Heart left ventricle (tissue), 16 donors: ENCODE measurements around the gene UBASH3A. TPM values are rescaled to one million over a fixed set of nuclear protein-coding genes. Genes with fewer than 3 reads are reported as not detected.

Experiments
- ATAC-seq, 4 donors: fragments of 200-7000 bp; cut with Tn5 transposase; one replicate each; pipeline ENCODE4 v1.9.1; 2020 to 2022; ENCODE audit warnings: moderate library complexity in 4 of 4, mild to moderate bottlenecking in 3 of 4, moderate number of reproducible peaks in 1 of 4
- DNase-seq, 5 donors: peaks; one replicate each; pipeline ENCODE4 v3.0.0-alpha.2; 2020
- H3K27ac ChIP-seq, 12 donors: fragments of 200-600 bp; sonication (generic) in 4 of 12; one replicate each; pipeline versions ENCODE4 v1.5.0 to v1.8.0; 2016 to 2022; ENCODE audit warnings: mild to moderate bottlenecking in 2 of 12
- H3K27me3 ChIP-seq, 9 donors: fragments of 200-600 bp; sonication (generic) in 2 of 9; one replicate each; pipeline versions ENCODE4 v1.5.1 to v1.8.0; 2016 to 2022; ENCODE audit warnings: mild to moderate bottlenecking in 3 of 9
- H3K36me3 ChIP-seq, 9 donors: fragments of 200-600 bp; sonication (generic) in 2 of 9; one replicate each; pipeline versions ENCODE4 v1.5.0 to v1.8.0; 2018 to 2022; ENCODE audit warnings: mild to moderate bottlenecking in 2 of 9
- H3K4me1 ChIP-seq, 12 donors: fragments of 200-600 bp; sonication (generic) in 4 of 12; one replicate each; pipeline versions ENCODE4 v1.5.0 to v1.8.0; 2016 to 2022; ENCODE audit warnings: mild to moderate bottlenecking in 3 of 12
- H3K4me3 ChIP-seq, 12 donors: fragments of 200-600 bp; sonication (generic) in 4 of 12; one replicate each; pipeline versions ENCODE4 v1.5.0 to v1.8.0; 2017 to 2022; ENCODE audit warnings: mild to moderate bottlenecking in 9 of 12, moderate library complexity in 4 of 12
- H3K9me3 ChIP-seq, 12 donors: fragments of 200-600 bp; sonication (generic) in 4 of 12; one replicate each; pipeline versions ENCODE4 v1.5.0 to v1.8.0; 2016 to 2022; ENCODE audit warnings: mild to moderate bottlenecking in 1 of 12
- POLR2A ChIP-seq, 2 donors: fragments of 450-650 bp; IDR thresholded peaks; one replicate each; pipeline ENCODE4 v1.6.1; 2017; ENCODE audit warnings: antibody characterized with exemption in 2 of 2, mild to moderate bottlenecking in 2 of 2, moderate library complexity in 2 of 2
- WGBS, 4 donors: extraction: QIAGEN DNeasy Blood & Tissue Kit in 2 of 4; methylation state at CpG; one replicate each; pipeline versions ENCODE4 v1.1.5 to v1.1.7; 2013 to 2018; 5-methylcytosine and 5-hydroxymethylcytosine counted together
- intact Hi-C, 10 donors: fragments of 100-400 bp; cut with DNase I; formaldehyde crosslinking; loops; one replicate each; pipeline versions ENCODE4 v1.11.1 to v1.14.2; 2022
- polyA plus RNA-seq, 2 donors: library from polyadenylated mRNA; stranded (reverse); fragments of 200-250 nt; gene quantifications; one replicate each; pipeline ENCODE4 v1.2.3, GENCODE V29; 2013
- total RNA-seq, 9 donors: library from RNA; depleted of rRNA in 2 of 9; stranded (reverse); fragments of >200 nt in 2 of 9; fragmentation: NEBNext Ultra II Directional in 3 of 9; extraction: Animal tissue kit (Norgen Biotek cat#: 25700) in 3 of 9; gene quantifications; one replicate each; pipeline versions ENCODE4 v1.1.0 to v1.2.4, GENCODE V29; 2016 to 2023
- TF ChIP-seq, protein P1 (sequence below), 12 donors: fragments of 200-600 bp; sonication (generic) in 4 of 12; IDR thresholded peaks; one replicate each; pipeline versions ENCODE4 v1.5.0 to v1.8.0; 2018 to 2022; ENCODE audit warnings: antibody characterized with exemption in 12 of 12, mild to moderate bottlenecking in 5 of 12
- donor health status: ischemic (EF 13 %, LVEDD 7.1; RV severe dilation, severe dysfunction).
- donor health status: healthy with polysubstance abuse.
- donor health status: DM: no; HTN: yes; CAD: no.
- donor health status: DM: no; HTN: no; CAD: no.
- donor health status: ischemic (EF 25% LVEDD 6.9; RV normal size, moderate dysfunction).
- donor health status: ischemic (EF 25% LVEDD 5.7; RV mildly dilated, moderate dysfunction).
- donor health status: healthy.
- donor health status: DM: yes; HTN: yes; CAD: no.
- donor health status: ischemic (EF 35%, LVEDD 5.7; RV mildly dilated, moderate dysfunction).
- donor health status: nonischemic (EF 11% LVEDD 7.7; RV severe dilation, severe dysfunction).
- donor health status: DM: yes; HTN: yes; CAD: no.
- donor health status: PGD.
- donor health status: ischemic (EF 29% LVEDD 5.4; RV normal size, mild dysfunction).
- donor health status: nonischemic (EF 23%, LVEDD 6.1; RV moderate dilation, normal function).

UBASH3A gene
- total and polyA plus RNA-seq, 11 donors: 0.04 to 2.4 (median 0.47) TPM; not detected in 7

DNA sequence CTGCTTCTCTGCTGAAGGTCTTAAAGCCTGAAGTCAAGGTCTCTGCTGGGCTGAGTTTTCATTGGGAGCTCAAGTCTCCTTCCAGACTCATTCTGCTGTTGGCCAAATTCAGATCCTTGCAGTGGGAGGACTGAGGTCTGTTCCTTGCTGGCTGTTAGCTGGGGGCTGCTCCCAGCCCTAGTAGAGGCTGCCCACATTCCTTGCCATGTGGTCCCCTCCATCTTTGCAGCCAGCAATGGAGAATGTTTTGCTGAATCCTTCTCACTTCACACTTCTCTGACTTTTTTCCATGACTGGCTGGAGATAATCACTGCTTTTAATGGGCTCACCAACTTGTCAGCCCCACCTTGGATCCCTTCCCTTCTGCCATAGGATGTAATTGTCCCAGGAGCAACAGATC lies 33.2 kb downstream of the UBASH3A start:
- H3K4me3 ChIP-seq: no peak overlapping the region
- H3K27ac ChIP-seq: no peak overlapping the region
- intact Hi-C loops: no loop called here
- no peaks in the 10 kb centered on the region for H3K36me3 ChIP-seq
- H3K9me3 ChIP-seq: peaks cover 0 to 19% (median 10%) of the 10 kb centered on the region in 12 donors
- ATAC-seq (no peak), DNase-seq (no peak)
- no peaks in the 10 kb centered on the region for H3K4me1 ChIP-seq
- TF ChIP-seq POLR2A (IDR thresholded peaks at IDR 0.05): no peak
- TF ChIP-seq, protein P1, sequence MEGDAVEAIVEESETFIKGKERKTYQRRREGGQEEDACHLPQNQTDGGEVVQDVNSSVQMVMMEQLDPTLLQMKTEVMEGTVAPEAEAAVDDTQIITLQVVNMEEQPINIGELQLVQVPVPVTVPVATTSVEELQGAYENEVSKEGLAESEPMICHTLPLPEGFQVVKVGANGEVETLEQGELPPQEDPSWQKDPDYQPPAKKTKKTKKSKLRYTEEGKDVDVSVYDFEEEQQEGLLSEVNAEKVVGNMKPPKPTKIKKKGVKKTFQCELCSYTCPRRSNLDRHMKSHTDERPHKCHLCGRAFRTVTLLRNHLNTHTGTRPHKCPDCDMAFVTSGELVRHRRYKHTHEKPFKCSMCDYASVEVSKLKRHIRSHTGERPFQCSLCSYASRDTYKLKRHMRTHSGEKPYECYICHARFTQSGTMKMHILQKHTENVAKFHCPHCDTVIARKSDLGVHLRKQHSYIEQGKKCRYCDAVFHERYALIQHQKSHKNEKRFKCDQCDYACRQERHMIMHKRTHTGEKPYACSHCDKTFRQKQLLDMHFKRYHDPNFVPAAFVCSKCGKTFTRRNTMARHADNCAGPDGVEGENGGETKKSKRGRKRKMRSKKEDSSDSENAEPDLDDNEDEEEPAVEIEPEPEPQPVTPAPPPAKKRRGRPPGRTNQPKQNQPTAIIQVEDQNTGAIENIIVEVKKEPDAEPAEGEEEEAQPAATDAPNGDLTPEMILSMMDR (IDR thresholded peaks at IDR 0.05): no peak
- H3K27me3 ChIP-seq: peaks cover 0 to 7% (median 0%) of the 10 kb centered on the region in 9 donors

DNA sequence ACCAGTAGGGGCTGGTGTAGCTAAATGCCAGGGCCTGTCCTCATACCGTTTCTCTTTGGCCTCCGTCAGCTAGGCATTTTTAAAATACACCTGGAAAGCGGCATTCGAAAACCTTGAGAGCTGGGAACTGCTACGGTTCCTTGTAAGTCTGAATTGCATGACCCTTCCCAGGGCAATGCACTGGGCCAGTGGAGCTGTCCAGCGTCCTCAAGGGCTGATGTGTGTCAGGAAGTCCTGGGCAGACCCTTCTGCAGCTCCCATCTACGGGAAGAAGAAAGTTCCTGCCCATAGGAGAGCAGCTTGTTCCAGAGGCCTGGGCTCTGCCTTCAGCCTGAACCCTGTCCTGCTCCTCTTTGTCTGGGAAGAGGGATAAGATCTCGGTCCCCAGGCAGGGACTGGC lies 34.1 kb downstream of the UBASH3A start:
- ATAC-seq (peak in 1 of 4 donors; percentile 27), DNase-seq (no peak)
- TF ChIP-seq POLR2A (IDR thresholded peaks at IDR 0.05): no peak
- TF ChIP-seq, protein P1 (IDR thresholded peaks at IDR 0.05): no peak
- H3K27me3 ChIP-seq: peaks cover 0 to 7% (median 0%) of the 10 kb centered on the region in 9 donors
- H3K36me3 ChIP-seq: no peaks in the 10 kb centered on the region
- 45 to 75% (median 46%) methylated on average over 1 to 8 of the region's 8 CpGs for WGBS, 4 donors
- no peak overlapping the region for H3K27ac ChIP-seq
- H3K4me3 ChIP-seq: no peak overlapping the region
- H3K9me3 ChIP-seq: peaks cover 0 to 11% (median 2%) of the 10 kb centered on the region in 12 donors
- no peaks in the 10 kb centered on the region for H3K4me1 ChIP-seq
- intact Hi-C loops: no loop called here

DNA sequence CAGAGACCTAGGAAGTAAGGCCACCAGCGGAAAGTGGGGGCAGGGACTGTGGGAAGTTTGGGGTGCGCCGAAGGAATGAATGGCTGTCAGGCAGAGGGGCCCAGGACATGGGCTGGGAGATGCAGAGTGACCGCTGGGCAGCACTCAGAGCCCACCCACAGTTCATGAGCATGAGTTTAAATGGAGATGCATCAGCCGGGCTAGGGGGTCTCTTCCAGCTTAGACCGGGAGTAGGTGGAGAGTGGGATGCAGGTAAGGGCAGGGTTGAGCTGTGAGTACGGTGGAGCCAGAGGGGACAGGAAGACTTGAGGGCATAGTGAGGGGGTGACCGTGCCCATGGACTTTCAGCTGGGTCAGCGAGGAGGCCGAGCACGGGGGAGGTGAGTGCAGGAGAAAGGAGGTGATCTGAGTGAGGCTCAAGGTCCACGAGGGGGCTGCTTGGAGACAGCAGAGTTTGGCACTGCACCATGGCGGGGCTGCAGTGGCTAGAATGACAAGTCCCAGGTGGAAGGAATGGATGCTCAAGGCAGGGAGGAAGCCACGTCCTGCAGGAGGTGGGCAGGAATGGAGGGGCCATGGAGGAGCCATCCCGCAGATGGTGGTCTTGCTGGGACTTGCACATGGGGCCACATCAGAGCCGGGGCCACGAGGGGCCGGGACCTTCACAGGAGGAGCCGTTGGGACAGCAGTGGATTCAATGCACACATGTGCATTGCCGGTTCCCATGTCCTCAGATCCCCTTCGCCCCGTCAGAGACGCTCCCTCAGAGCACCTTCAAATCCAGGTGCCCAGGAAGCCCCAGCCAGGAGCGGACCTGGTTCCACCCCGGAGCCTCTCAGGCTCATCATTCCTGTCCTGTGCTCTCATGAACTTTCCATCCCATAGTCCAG lies 34.9 kb downstream of the UBASH3A start:
- H3K36me3 ChIP-seq: no peaks in the 10 kb centered on the region
- H3K27ac ChIP-seq: no peak overlapping the region
- H3K9me3 ChIP-seq: peaks cover 0 to 4% (median 0%) of the 10 kb centered on the region in 12 donors
- DNase-seq (no peak), ATAC-seq (no peak)
- TF ChIP-seq, protein P1 (IDR thresholded peaks at IDR 0.05): no peak
- TF ChIP-seq POLR2A (IDR thresholded peaks at IDR 0.05): no peak
- no peaks in the 10 kb centered on the region for H3K4me1 ChIP-seq
- no peak overlapping the region for H3K4me3 ChIP-seq
- intact Hi-C loops: no loop called here
- 81 to 88% (median 85%) methylated on average over 23 to 25 of the region's 25 CpGs for WGBS, 4 donors
- H3K27me3 ChIP-seq: peaks cover 0 to 7% (median 0%) of the 10 kb centered on the region in 9 donors
